Measurements from ENCODE around the gene PRSS56. TPM values are rescaled to one million over a fixed set of nuclear protein-coding genes. Genes with fewer than 3 reads are reported as not detected.

PRSS56 gene
- total RNA-seq, 1 donor from 2014 or later, result 0.15 TPM

DNA sequence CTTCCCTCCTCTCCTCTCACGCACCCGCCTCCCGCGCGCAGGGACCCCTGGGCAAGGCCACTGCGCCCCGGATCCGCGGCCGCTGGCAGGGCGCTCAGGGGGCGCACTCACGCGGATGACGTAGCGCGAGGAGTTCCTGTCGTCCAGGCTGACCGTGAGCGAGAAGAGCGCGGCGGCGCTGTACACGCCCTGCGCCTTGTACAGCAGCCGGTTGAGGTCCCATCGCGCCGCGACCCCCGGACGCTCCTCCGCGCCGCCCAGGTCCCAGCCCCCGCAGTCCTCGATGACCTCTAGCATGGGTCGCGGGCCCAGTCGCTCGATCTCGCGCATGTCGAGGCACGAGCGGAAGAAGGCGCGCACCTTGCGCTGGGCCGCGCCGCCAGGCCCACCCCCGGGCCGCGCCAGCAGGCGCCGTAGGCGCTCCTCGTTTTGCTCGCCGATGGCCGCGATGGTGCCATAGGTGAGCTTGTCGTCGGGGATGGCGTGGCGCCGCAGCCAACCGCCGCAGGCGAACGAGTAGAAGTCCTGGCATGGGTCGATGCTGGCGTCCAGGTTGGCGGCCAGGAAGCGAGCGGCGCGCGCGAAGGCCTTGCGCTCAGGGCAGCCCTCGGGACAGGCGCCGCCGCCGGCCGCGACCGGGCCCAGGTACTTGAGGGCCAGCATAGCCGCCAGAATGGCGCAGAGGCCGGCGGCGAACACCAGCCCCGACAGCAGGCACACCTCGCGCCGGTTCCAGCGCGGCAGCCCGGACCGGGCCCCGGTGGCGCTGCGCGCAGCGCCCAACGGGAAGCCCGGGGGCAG, 34.2 kb upstream of the PRSS56 start:
- DNase-seq (no peak), ATAC-seq (no peak)

DNA sequence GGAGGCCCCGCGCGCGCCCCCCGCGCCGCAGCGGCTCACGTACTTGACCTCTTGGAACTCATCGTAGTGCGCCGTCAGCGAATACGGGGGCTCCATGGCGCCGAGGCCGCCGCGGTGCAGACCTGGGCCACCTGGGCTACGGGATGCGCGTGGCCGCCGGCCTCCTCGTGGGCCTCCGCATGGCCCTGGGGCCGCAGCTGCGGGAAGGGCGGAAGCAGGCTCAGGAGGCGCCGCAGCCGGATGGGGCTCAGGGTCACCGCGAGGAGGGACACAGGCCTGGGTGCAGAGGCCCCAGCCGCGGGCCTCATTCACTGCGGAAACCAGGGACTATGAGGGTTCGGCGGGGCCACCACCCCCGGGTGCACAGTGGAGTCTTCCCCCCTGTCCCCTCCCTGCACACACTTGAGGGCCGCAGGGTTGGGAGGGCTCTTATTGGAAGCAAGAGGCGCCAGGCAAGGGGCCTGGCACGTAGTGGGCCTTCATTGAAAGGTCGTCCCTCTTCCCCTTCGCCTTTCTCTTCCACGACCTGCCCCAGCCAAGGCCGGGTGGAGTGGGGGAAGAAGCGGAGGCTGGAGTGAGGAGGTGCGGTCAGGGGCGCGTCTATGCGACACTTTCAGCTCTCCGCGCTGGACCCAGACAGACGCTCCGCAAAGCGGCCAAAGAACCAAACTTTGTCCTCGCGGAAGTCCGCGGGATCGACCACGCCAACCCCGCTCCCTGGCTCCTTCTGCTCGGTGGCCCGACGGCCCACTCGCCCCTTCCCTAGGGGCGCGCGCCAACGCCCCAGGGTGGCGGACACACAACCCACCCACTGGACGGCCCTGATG, 33.4 kb upstream of the PRSS56 start:
- intact Hi-C loops (cut with micrococcal nuclease), result no loop called here
- ATAC-seq (no peak), DNase-seq (no peak)

More for the DNA sequence above, 34.2 kb upstream of the PRSS56 start:
- intact Hi-C loops (cut with micrococcal nuclease), result no loop called here

DNA sequence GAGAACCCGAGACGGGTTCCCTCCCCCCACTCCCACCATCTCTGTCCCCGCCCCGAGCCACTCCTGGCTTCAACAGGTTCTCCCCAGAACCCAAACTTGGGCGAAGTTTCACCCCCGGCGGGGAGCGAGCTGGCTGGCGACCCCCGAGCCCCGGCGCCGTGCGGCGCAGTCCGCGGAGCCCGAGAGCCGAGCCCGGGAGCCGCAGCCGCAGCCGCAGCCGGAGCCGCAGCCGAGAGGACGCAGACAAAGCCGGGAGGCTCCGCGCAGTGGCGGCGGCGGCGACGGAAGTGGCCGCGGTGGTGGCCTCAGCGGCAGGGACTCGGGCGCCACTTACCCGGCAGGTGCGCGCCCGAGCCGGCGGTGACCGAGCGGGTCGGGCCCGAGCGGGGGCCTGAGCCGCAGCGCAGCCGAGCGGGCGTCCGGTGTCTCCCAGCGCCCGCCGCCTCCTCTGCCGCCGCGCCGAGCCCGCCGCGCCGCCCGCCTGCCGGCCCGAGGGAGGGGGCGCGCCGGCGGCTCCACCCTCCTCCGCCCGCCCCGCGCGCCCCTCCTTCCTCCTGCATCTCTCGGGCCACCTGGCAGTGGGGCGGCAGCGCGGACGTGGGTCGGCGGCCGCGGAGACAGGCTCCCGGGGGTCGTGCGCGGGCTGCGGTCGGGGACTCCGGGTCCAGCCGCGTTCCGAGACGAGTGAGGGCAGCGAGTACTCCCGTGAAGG, 32.6 kb upstream of the PRSS56 start, which contains the start of gene ECEL1:
Gene ECEL1, minus strand, starts transcription at position 450 of the 712 bp plus-strand sequence. CDS start 1,181 bp downstream, outside the sequence.
- intact Hi-C loops (cut with micrococcal nuclease), result no loop called here
- no peak for DNase-seq
- no peak for ATAC-seq

DNA sequence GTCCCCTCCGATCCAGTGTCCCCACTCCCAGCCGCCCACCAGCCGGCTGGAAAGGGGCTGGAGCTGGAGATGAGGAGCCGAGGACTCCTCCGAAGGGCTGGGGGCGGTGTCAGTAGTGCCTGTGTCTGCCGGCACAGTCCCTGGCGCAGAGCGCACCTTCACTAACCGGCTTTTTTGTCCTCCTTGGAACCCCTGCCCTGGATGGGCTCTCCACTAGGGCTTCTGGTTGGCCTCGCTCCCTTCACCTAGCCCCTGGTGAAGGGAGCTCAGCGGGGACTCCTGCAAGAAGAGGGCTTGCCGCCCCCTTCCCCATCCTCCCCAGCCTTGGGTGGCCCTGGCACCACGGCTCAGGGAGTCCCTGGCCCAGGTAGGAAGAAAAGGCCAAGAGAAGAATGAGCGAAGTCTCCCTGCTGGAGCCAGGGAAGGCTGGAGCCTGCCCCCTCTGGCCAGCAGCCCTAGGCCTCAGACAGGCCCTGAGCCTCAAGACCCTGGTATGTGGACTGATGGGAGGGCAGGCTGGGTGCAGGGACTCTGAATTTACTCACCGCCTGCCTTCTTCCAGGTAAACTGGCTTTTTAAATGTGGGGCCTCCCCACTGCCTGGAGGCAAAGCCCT, 32.0 kb upstream of the PRSS56 start:
- intact Hi-C loops (cut with micrococcal nuclease), result no loop called here
- ATAC-seq, result no peak
- peak; percentile 9 for DNase-seq

DNA sequence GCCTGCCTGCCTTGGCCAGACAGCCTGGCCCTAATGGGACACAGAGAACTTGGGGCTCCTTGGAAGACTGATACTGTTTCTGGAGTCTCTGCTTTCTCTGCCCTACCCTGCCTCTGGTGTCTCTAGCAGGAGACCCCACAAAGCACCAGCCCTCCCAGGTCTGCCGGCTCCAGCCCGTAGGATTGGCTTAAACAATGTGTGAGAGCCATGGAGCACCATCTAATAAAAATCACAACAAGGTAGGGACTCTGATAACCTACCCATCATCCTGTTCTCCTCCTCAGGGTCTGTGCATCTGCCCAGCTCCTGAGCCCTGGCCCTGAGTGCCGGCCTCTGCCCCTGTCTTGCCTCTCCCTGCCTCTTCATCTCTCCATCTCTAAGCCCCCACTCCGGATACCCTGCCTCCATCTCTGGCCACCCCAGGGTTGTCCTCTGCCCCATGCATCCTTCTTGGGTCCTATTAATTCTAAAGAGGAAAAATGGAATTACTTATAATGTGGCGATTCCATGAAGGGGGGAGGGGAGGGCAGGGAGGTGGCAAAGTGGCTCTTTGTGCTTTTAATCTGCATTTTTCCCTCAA, 31.4 kb upstream of the PRSS56 start:
- intact Hi-C loops (cut with micrococcal nuclease), result no loop called here
- ATAC-seq (no peak), DNase-seq (peak; percentile 9)

DNA sequence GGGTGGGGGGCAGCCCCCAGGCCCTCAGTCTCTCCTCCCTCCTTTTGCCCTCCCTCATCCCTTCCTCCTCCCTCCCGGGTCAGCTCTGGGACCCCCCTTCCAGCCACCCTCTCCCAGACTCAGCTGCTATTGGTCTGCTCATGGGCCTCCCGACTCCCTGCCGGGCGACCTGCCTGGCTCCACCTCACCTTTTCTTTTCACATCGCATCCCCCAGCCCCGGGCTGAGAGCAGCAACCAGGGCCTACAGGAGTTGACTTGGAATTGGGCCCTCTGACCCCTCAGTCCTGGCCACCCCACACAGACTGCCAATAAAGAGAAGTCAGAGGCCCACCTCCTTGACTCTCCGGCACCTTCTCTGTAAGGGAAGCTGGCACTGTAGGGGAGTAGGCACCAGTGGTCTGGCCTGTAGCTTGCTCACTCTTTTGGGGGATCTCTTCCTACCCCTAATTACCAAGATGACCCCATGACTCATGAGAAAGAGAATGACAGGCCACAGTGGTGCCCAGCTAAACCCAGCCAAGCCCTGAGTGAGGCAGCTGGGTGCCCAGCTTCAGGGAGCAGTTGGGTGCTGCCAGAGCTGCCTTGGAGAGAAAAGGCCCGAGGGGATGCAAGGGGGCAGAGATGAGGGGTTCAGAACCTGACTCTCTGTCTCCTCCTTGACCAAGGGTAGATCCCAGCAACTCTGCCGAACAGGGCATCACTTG, 30.5 kb upstream of the PRSS56 start:
- DNase-seq (peak; percentile 11), ATAC-seq (no peak)
- intact Hi-C loops (cut with micrococcal nuclease), result no loop called here

DNA sequence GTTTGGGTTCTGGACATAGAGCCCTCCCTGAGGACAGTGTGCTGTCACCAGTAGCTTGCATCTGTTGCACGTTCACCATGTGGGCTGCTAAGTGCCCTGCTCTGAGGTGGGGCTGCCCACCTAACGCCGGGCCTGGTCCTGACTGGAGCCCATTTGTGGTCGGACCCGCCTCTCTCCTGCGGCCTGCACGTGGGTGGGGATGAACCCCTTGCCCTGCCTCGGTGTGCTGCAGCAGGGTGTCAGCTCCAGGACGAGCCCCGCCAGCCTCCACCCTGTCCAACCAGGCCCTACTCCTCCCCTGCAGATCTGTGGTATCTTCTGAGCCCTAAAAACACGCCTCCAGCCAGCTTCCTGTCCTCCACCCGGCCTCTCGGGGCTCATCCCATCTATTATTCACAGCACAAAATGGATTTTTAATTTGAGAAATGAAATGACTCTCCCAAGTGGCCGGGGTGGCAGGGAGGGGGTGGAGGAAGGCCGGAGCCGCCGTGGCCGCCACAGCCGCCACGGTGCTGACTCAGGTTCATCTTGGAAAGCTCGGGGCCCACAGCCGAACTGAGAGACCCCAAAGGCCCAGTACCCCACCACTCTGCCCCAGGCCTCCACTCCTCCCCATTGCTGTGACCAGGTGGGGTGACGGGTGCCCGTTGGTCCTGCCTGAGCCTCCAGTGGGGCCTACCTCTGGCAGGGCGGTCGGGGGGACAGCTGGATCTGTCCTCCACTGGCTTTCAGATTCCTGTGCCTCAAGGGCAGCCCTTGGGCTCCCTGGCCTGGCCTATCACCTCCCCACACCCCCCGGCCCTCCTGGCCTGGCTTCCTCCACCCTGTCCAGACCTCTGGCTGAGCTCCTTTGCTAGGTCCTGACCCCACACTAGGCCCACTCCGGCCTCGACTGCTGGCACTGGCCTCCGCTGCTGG, 29.7 kb upstream of the PRSS56 start:
- DNase-seq (peak; percentile 12), ATAC-seq (no peak)
- intact Hi-C loops (cut with micrococcal nuclease), result no loop called here

DNA sequence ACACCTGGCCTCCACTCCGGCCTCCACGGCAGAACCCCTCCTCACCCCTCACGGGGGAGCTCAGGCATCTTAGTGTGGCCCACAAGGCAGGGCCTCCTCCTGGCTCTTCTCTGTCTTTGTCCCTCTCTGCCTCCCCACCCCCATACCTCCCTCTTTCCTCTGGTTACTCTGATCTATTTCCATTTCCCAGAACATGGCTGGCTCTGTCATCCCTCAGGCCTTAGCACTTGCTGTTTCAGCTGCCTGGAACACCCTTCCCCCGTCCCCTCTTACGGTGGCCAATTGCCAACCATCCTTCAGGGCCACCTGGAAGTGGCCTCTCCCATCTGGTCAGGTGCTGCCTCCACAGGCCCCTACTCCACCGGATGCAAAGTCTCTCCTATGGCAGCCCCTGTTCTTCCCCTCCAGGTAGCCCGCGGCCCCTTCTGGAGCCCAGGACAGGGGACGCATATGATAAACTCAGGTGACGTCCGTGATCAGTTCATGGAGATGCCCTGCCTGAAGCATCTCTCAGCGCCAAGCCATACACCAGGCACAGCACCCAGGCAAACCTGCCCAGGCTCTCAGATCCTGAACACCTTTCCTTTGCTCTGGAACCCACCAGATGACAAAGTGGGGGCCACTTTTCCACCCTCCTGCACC, 28.9 kb upstream of the PRSS56 start:
- intact Hi-C loops (cut with micrococcal nuclease), result no loop called here
- ATAC-seq, result no peak
- DNase-seq, result peak; percentile 9

DNA sequence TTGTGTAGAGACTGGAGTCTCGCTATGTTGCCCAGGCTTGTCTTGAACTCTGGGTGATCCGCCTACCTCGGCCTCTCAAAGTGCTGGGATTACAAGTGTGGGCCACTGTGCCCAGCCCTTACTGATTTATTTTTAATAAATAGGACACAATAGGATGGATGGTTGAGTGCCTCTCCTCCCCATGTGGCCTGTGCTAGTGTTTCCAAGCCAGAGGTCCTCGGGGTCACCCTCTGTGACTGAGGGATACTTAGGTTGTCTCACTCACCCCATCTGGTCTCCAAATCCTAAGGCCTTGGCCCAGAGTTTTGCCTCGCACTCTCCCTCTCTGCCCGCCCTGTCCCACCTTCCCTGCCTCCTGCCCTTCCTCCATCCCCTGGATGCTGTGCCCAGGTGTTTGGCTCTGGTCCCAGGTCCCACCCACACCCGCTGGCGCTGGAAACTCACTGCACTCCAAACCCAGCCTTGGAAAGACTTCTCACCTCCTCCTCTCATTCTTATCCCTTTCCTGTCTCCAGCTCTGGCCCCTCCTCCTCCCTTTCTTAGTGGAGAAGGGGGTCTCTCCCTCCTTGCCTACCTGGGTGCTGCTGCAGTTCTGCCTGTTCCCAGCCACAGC, 27.8 kb upstream of the PRSS56 start:
- intact Hi-C loops (cut with micrococcal nuclease), result no loop called here
- DNase-seq (peak; percentile 9), ATAC-seq (no peak)

DNA sequence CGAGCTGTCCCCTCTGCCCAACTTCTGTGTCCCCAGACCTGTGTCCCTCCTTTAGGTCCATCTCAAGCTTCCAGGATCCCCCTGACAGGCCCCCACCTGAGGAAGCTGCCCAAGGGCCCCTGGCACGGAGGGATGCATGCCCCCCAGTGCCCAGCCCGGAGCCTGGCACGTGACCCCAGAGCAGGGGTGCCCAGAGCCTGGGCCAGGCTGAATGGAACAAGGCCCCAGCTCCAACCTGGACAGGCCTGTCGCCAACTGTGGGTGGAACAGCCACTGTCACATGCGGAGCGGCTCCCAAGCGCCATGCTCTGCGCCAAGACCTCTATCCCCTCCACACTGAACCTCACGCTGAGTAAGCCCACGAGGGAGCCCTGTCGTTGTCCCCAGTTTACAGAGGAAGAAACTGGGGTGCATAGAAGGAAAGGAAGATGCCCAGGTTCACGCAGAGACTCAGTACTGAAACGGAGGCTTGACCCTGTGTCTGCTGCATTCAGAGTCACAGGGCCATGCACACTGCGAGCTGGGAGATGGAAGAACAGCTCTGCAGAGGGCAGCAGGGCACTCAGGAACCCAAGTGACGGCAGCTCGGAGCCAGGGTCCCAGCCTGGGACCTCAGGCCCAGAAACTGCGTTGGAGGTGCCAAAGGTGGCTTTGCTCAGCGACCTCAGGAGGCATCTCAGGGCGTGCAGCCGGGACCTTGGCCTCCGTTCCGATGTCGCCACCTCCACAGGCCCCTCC, 27.1 kb upstream of the PRSS56 start:
- DNase-seq (peak; percentile 21), ATAC-seq (no peak)
- intact Hi-C loops (cut with micrococcal nuclease), result no loop called here

DNA sequence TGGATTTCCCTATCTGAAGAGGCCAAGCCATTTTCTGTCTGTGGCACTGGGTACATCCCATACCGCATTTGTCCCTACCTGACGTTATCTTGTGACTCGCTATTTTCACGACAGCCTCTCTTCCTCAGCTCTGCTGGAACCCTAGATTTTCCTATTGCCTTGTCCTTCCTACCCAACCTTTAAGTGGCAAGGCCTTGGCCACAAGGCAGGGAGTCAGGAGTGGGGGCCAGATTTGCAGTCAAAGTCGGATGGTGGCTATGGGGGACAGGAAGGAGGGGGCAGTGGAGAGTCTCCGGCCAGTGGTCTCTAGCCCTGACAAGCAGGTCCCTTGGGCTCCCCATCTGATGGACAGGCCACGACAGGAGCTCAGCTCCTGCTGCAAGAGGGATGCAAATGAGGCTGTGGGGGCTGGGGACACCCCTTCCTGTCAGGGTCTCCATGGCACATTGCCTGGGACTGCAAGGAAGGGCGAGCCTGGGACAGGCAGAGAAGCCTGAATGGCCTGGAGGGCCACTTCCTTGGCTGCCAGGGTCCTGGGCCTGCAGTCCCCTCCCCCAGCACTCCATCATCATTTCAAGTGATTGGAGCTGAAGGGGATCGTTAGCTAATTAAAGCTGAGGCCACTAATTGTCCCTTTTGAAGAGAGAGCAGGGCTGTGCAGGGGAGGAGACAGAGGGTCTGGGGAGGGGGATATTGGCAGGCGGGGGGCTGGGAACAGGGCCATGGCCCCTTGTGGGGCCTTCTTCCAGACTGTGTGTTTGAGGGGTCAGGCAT, 26.3 kb upstream of the PRSS56 start:
- DNase-seq (peak; percentile 15), ATAC-seq (no peak)
- intact Hi-C loops (cut with micrococcal nuclease), result no loop called here

DNA sequence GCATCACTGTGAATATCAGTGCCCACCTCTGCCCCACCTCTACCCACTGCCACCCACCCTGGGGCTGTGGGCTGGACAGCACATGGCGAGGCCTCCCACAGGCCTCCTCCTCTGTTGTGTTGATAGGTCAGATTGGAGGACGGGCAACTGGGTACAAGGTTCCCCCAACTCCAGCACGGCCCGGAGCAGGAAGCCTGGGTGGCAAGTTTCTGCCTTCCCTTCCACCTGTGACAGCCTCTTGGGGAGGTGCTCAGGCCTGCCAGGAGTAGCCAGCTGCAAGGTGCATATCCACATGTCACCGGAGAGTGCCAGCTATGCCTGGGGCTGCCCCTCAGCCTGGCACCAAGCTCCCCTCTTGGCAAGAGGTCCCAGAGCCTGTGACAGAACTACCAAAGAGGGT, 25.6 kb upstream of the PRSS56 start:
- DNase-seq (peak; percentile 3), ATAC-seq (no peak)
- intact Hi-C loops (cut with micrococcal nuclease), result no loop called here

DNA sequence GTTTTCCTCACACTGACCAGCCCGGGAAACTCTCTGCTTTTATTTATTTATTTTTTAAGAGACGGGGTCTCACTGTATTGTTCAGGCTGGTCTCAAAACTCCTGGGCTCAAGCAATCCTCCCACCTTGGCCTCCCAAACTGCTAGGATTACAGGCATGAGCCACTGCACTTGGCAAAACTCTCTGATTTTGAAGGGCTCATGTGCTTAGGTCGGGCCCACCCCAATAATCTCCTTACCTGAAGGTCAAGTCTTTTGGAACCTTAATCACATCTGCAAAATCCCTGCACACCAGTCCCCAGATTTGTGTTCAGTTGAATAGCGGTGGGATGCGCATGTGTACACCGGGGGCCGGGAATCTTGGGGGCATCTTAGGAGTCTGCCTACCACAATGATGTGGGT, 24.9 kb upstream of the PRSS56 start:
- ATAC-seq (no peak), DNase-seq (peak; percentile 3)
- intact Hi-C loops (cut with micrococcal nuclease), result no loop called here

DNA sequence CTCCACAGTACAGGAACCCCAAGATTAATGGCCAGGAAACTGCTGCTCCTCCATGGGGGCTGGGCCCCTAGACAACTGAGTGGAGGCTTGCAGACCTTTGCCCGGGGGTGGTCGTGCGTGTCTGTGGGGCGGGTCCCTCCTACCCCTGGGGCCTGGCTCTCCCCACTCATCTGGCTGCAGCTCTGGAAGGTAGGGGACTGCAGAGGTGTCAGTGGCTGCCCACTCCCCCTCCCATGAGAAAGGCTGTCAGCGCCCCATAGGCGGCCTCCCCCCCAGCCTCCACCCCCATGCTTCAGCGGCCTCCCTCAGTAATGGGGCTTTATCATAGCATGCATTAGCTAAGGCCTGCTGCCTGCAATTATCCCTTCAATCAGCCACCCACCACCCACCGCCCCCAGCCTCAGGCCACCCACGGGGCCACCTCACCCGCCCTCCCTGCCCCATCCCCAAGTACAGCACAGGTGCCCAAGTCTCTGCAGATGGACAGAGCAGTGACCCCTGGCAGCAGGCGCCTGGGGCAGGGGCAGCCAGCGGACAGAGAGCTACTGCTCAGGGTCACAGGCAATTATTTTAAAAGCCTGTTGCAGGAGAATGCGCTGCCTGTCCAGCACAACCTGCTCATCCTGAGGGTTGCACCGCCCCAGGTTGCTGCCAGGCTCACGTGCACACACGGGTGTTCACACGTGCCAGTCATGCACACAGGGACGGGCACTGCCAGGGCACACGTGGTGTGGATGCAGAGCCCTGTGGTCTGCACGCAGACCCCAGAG, 23.5 kb upstream of the PRSS56 start:
- no peak for DNase-seq
- intact Hi-C loops (cut with micrococcal nuclease), result no loop called here
- ATAC-seq, result no peak

Measured in left ventricle myocardium superior (tissue), 1 donor.